DMS153 treated with DMSO at 0.1 percent for 48 hours (cell line): ENCODE results near the gene ANK2.
"Not testable (repeated sequence)": the region's sequence is repeated elsewhere in the genome, so short reads cannot be mapped to it uniquely, and the experiment has no call there.

Experiments used
- DNase-seq: peaks from one replicate; lab custom pipeline; 2025; ENCODE audit not compliant: unreplicated experiment; lab: John Stamatoyannopoulos, UW

The ANK2 gene

GRCh38 chr4:113146876-113147358 is 97.5 kb downstream of the ANK2 start:
- no peak for DNase-seq

GRCh38 chr4:113147498-113148111 is 98.2 kb downstream of the ANK2 start:
- DNase-seq: no peak

- no peak for DNase-seq
Measured at GRCh38 chr4:113148925-113149324, 99.5 kb downstream of the ANK2 start.

GRCh38 chr4:113153529-113154101 is 104.2 kb downstream of the ANK2 start:
- DNase-seq: no peak

- DNase-seq: no peak
Measured at GRCh38 chr4:113154281-113154680, 104.8 kb downstream of the ANK2 start.

GRCh38 chr4:113157086-113157857 is 107.8 kb downstream of the ANK2 start:
- no peak for DNase-seq

- DNase-seq: no peak
Measured at GRCh38 chr4:113159942-113160545, 110.6 kb downstream of the ANK2 start.

- no peak for DNase-seq
Measured at GRCh38 chr4:113160548-113160947, 111.1 kb downstream of the ANK2 start.

GRCh38 chr4:113162089-113162488 is 112.6 kb downstream of the ANK2 start:
- no peak for DNase-seq

- DNase-seq: no peak
Measured at GRCh38 chr4:113169368-113169767, 119.9 kb downstream of the ANK2 start.

GRCh38 chr4:113170115-113170804 is 120.8 kb downstream of the ANK2 start:
- DNase-seq: no peak

- DNase-seq: no peak
Measured at GRCh38 chr4:113170805-113171468, 121.5 kb downstream of the ANK2 start.

GRCh38 chr4:113173126-113173792 is 123.8 kb downstream of the ANK2 start:
- no peak for DNase-seq

GRCh38 chr4:113173793-113174264 is 124.4 kb downstream of the ANK2 start:
- DNase-seq: no peak

- DNase-seq: no peak
Measured at GRCh38 chr4:113179091-113179490, 129.6 kb downstream of the ANK2 start.

GRCh38 chr4:113179996-113180395 is 130.5 kb downstream of the ANK2 start:
- no peak for DNase-seq

- no peak for DNase-seq
Measured at GRCh38 chr4:113181289-113182007, 132.0 kb downstream of the ANK2 start.

- DNase-seq: no peak
Measured at GRCh38 chr4:113183032-113183605, 133.7 kb downstream of the ANK2 start.

- DNase-seq: not testable (repeated sequence)
Measured at GRCh38 chr4:113186220-113186619, 136.8 kb downstream of the ANK2 start.
